Fibroblast of mammary gland (primary cell): ENCODE results near the gene PSMB8.

Experiments
- DNase-seq: peaks from one replicate; pipeline ENCODE4 v3.0.0-alpha.2; 2010; ENCODE audit warnings: low read depth
- H3K4me3 ChIP-seq: 2 replicates; pipeline ENCODE4 v1.5.1; 2011; ENCODE audit warnings: low read depth, mild to moderate bottlenecking, low read length, moderate library complexity; ENCODE audit not compliant: control insufficient read depth
- TF ChIP-seq, protein P1 (sequence below): conservative IDR thresholded peaks from 2 replicates; pipeline ENCODE4 v1.5.1; 2011; ENCODE audit warnings: low read depth, low read length, inconsistent platforms; ENCODE audit not compliant: control insufficient read depth, insufficient read depth

The PSMB8 gene

DNA sequence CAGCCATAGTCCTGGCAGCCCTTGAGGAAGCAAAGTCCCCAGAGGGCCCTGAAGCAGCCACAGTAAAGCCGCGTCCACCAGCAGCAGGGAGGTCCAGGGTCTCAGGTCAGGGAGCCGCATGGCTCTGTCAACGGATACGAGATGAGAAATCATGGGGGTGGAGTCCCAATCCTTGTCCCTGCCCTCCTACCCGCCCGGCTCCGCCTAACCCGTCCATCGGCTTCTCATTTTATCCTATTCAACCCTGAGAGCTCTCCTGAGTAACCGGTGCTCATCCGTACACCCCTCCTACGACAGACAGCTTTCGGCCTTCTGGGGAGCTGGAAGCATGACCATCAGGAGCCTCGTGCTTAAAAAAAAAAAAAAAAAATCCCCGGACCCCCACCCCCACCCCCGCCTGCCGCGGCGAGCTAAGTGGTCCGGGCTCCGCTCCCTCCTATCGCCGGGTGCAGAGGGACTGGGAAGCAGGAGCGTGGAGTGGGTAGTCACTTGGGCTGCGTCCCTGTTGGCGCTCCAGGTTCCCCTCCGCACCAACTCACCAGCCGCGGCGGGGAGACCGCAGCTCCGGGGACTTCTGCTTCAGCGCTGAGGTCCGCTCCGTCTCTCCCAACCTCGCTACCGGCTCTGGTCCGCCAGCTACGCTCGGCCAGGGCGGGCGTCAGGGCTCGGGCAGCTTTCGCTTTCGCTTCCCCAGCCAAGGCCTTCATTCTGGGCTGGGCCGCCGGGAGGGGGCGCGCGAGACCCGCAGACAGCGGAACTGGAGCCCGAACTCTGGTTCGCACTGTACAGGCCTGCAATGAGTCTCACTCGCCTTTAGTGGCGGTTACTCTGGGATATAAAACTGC is 5.5 kb downstream of the PSMB8 start, which contains the start of gene TAP2:
Gene TAP2, minus strand, starts transcription at position 626 of the 845 bp plus-strand sequence. Its CDS starts 506 bp downstream, at position 120.
- DNase-seq = peak; percentile 88
- H3K4me3 ChIP-seq = peak within 1 kb of the TSS; percentile 80
- TF ChIP-seq, protein P1, sequence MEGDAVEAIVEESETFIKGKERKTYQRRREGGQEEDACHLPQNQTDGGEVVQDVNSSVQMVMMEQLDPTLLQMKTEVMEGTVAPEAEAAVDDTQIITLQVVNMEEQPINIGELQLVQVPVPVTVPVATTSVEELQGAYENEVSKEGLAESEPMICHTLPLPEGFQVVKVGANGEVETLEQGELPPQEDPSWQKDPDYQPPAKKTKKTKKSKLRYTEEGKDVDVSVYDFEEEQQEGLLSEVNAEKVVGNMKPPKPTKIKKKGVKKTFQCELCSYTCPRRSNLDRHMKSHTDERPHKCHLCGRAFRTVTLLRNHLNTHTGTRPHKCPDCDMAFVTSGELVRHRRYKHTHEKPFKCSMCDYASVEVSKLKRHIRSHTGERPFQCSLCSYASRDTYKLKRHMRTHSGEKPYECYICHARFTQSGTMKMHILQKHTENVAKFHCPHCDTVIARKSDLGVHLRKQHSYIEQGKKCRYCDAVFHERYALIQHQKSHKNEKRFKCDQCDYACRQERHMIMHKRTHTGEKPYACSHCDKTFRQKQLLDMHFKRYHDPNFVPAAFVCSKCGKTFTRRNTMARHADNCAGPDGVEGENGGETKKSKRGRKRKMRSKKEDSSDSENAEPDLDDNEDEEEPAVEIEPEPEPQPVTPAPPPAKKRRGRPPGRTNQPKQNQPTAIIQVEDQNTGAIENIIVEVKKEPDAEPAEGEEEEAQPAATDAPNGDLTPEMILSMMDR = peak; percentile 79

DNA sequence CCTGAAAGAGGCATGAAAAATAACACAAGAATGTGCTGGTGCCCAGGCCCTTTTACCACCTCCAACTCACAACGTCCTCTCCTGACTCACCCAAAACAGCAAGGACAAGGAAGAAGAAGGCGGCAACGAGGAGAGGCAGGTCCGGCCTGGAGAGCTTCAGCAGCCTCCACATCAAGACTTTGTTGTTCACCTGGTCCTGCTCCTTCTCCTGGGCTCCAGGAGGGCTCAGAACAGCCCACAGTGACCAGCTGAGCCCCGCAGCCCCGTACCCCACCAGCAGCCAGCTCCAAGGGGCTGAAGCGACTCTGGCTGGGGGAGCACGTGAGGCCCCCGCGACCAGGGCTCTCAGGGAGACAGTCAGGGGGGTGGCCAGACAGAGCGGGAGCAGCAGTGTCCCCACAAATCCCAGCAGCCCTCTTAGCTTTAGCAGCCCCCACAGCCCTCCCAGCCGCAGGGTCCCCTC is 6.2 kb downstream of the PSMB8 start:
- TF ChIP-seq, protein P1 = no peak
- peak; percentile 25 for DNase-seq
- H3K4me3 ChIP-seq = peak overlapping the region; percentile 80

DNA sequence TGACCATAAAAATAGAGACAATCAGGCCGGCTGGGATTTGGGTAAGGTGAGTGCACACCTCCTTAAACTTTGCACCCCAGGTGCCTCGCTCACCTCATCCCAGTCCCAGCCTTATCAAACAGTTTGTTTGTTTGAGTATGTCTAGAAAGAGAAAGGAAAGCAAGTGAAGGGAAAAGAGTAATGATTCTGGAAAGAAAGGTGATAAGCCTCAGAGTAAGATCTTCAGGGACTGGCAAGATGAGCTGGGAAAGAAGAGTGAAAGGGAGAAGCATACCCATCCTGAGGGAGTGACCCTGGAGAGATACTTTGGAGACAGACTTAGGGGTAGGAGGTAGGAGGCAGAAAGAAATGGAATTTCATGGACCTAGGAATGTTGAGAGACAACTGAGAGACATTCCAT is 7.0 kb downstream of the PSMB8 start:
- TF ChIP-seq, protein P1 = no peak
- no peak for DNase-seq
- no peak overlapping the region for H3K4me3 ChIP-seq

DNA sequence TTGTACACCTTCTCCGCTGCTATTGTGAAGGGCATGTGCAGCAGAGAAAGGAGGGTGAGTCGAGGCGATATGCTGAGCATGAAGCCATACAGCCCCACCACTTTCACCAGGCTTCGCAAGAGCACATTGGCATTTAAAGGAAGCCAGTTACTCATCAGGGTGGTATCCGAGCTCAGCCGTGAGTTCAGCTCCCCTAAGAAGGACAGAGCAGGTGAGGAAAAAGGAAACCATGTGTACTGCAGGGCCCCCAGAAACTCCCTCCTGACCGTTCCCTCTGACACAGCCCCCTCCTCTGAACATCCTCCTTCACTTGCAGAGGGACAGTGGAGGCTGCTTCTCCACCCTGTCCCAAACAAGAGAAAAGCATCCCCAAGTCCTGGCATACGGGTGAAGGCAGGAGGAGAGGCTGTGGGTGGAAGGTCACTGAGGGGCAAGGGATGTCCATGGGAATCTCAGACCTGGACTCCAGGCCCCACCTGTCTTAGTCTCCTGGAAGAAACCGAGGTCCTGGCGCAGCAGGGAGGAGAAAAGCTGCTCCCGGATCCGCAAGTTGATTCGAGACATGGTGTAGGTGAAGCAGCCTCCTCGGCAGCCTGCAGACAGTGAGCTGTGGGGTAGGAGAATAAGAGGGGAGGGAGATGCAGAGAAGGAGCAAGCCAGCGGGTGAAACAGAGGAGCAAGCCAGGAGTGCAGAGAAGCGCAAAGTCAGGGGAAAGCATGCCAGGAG is 8.5 kb downstream of the PSMB8 start:
- H3K4me3 ChIP-seq = no peak overlapping the region
- no peak for DNase-seq
- TF ChIP-seq, protein P1 = no peak

DNA sequence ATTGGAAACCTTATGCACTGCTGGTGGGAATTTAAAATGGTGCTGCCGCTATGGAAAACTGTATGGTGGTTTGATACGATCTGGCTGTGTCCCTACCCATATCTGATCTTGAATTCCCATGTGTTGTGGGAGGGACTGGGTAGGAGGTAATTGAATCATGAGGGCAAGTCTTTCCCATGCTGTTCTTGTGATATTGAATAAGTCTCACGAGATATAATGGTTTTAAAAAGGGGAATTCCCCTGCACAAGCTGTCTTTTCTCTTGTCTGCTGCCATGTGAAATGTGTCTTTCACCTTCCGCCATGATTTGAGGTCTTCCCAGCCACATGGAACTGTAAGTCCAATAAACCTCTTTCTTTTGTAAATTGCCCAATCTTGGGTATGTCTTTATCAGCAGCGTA is 10.2 kb downstream of the PSMB8 start:
- no peak for DNase-seq
- no peak overlapping the region for H3K4me3 ChIP-seq
- TF ChIP-seq, protein P1 = no peak

DNA sequence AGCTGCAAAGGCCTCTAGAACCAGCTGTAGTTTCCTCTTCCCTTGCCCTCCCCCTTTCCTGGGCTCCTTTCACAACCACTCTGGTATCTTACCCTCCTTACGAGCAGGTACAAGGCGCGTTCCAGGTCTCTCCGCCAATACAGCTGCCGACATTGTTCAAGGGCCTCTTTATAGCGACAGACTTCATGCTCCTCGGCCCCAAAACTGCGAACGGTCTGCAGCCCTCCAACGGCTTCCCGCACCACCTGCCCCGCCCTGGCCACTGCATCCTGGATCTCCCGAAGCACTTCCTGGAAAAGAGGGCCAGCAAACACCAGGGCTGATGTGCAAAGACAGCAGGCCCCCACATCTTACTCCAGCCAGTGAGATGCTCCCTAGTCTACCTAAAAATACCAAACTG is 11.3 kb downstream of the PSMB8 start:
- H3K4me3 ChIP-seq = no peak overlapping the region
- DNase-seq = no peak
- TF ChIP-seq, protein P1 = no peak
